ENCODE data around the gene HDAC1.

DNA sequence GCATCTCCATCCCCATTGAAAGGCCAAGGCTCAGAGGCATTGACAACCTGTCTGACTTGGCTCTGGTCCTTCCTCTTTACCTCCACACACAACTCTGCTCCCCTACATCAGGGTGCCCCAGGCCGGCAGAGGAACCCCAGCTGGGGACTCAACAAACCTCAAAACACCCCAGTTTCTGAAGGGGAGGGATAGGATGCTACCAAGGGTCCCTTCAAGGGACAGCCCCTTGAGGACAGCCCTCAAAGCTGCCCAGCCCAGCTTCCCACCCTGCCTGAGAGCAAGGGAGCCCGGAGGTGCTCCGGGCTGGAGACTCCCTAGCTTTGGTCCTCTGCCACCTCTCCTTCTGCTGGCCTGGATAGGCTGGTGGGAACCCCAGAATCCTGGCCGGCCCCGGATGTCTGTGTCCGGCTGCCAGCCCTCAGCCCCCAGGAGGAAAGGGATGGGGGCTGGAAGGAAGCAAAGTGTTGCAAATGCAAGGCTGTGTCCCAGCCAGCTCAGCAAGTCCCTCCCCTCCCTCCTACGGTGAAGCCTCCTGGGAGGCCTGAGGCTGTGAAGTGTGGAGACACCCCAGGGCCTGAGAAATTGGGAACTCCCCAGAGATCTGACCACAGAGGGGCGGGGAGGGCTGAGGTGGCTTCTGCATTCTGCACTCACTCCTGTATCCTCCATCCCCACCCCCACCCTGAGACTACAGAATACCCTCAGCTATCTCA, 45.2 kb downstream of the HDAC1 start:
- TF ChIP-seq, protein P1, sequence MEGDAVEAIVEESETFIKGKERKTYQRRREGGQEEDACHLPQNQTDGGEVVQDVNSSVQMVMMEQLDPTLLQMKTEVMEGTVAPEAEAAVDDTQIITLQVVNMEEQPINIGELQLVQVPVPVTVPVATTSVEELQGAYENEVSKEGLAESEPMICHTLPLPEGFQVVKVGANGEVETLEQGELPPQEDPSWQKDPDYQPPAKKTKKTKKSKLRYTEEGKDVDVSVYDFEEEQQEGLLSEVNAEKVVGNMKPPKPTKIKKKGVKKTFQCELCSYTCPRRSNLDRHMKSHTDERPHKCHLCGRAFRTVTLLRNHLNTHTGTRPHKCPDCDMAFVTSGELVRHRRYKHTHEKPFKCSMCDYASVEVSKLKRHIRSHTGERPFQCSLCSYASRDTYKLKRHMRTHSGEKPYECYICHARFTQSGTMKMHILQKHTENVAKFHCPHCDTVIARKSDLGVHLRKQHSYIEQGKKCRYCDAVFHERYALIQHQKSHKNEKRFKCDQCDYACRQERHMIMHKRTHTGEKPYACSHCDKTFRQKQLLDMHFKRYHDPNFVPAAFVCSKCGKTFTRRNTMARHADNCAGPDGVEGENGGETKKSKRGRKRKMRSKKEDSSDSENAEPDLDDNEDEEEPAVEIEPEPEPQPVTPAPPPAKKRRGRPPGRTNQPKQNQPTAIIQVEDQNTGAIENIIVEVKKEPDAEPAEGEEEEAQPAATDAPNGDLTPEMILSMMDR (conservative IDR thresholded peaks at IDR 0.05; ENCODE audit: low read length), result no peak
- TF ChIP-seq EZH2phosphoT487 (IDR thresholded peaks at IDR 0.05; ENCODE audit: borderline replicate concordance, low read depth, low read length), result no peak
